Thyroid gland (tissue), 4 donors: Measurements from ENCODE around the gene HGD. TPM values are rescaled to one million over a fixed set of nuclear protein-coding genes. Genes with fewer than 3 reads are reported as not detected.

Source experiments
- DNase-seq, 2 donors: peaks; one replicate each; pipeline ENCODE4 v3.0.0-alpha.2; 2019
- H3K27ac ChIP-seq, 3 donors: fragments of 200-600 bp; sonication (generic); 1 replicate in 2 of 3; 2 replicates in 1 of 3; pipeline ENCODE4 v1.5.1; 2016 to 2019; ENCODE audit warnings: mild to moderate bottlenecking in 1 of 3, moderate library complexity in 1 of 3
- H3K27me3 ChIP-seq: fragments of 200-600 bp; sonication (generic); one replicate; pipeline ENCODE4 v1.5.1; 2019
- H3K36me3 ChIP-seq, 2 donors: fragments of 200-600 bp; sonication (generic); one replicate each; pipeline ENCODE4 v1.5.1; 2016 to 2019
- H3K4me1 ChIP-seq, 2 donors: fragments of 200-600 bp; sonication (generic); one replicate each; pipeline ENCODE4 v1.5.1; 2017 to 2019
- H3K4me3 ChIP-seq, 3 donors: fragments of 200-600 bp; sonication (generic); replicated peaks in 1 of 3; 1 replicate in 2 of 3; 2 replicates in 1 of 3; pipeline ENCODE4 v1.5.1; 2016; ENCODE audit warnings: mild to moderate bottlenecking in 1 of 3
- H3K9me3 ChIP-seq: fragments of 200-600 bp; sonication (generic); one replicate; pipeline ENCODE4 v1.5.1; 2017
- CTCF ChIP-seq, 6 experiments: fragments of 200-600 bp in 3 of 6; fragments of 450-650 bp in 3 of 6; sonication (generic) in 3 of 6; IDR thresholded peaks; one replicate each; pipeline ENCODE4 v1.5.1; 2016 to 2019; ENCODE audit warnings: antibody characterized with exemption in 6 of 6, mild to moderate bottlenecking in 2 of 6, inconsistent platforms in 1 of 6, moderate library complexity in 1 of 6
- POLR2A ChIP-seq, 2 donors: fragments of 450-650 bp; IDR thresholded peaks; one replicate each; pipeline ENCODE4 v1.6.1; 2017; ENCODE audit warnings: antibody characterized with exemption in 2 of 2, mild to moderate bottlenecking in 2 of 2, moderate library complexity in 1 of 2
- WGBS, 2 donors: methylation state at CpG; one replicate each; pipeline ENCODE4 v1.1.5; 2017; 5-methylcytosine and 5-hydroxymethylcytosine counted together
- intact Hi-C: fragments of 100-400 bp; cut with DNase I; formaldehyde crosslinking; loops from one replicate; pipeline ENCODE4 v1.15.1; 2023
- total RNA-seq, 4 donors: library from RNA; depleted of rRNA; stranded (reverse); fragments of >200 nt; gene quantifications; one replicate each; pipeline ENCODE4 v1.2.3, GENCODE V29; 2016

HGD gene
- total RNA-seq, 4 donors from 2014 or later: 36.8 to 136 (median 74.7) TPM

GRCh38 chr3:120615847-120616609 lies 66.0 kb downstream of the HGD start:
- intact Hi-C loops: no loop called here
- DNase-seq: no peak
- no peaks in the 10 kb centered on the region for H3K9me3 ChIP-seq
- H3K36me3 ChIP-seq: no peaks in the 10 kb centered on the region
- H3K27ac ChIP-seq: no peak overlapping the region
- no peak overlapping the region for H3K4me3 ChIP-seq
- 81 to 86% methylated on average over 13 of the region's 13 CpGs for WGBS, 2 donors
- no peaks in the 10 kb centered on the region for H3K4me1 ChIP-seq
- no peaks in the 10 kb centered on the region for H3K27me3 ChIP-seq
- no peak for TF ChIP-seq CTCF (IDR thresholded peaks at IDR 0.05)
- no peak for TF ChIP-seq POLR2A (IDR thresholded peaks at IDR 0.05)

GRCh38 chr3:120614765-120615164 lies 67.3 kb downstream of the HGD start:
- Histone ChIP-seq H3K27ac (no peak overlapping the region), H3K27me3 (no peaks in the 10 kb centered on the region), H3K9me3 (no peaks in the 10 kb centered on the region), H3K4me1 (no peaks in the 10 kb centered on the region), H3K4me3 (no peak overlapping the region), H3K36me3 (no peaks in the 10 kb centered on the region)
- no peak for DNase-seq
- no peak for TF ChIP-seq POLR2A (IDR thresholded peaks at IDR 0.05)
- no peak for TF ChIP-seq CTCF (IDR thresholded peaks at IDR 0.05)
- whole genome bisulfite sequencing, 2 donors: 74 to 82% methylated on average over 8 of the region's 8 CpGs
- intact Hi-C loops: no loop called here

GRCh38 chr3:120608506-120608905 lies 73.5 kb downstream of the HGD start:
- TF ChIP-seq POLR2A (IDR thresholded peaks at IDR 0.05) (no peak), CTCF (IDR thresholded peaks at IDR 0.05) (no peak)
- DNase-seq: no peak
- no peaks in the 10 kb centered on the region for H3K36me3 ChIP-seq
- no peaks in the 10 kb centered on the region for H3K27me3 ChIP-seq
- no peaks in the 10 kb centered on the region for H3K9me3 ChIP-seq
- H3K27ac ChIP-seq: no peak overlapping the region
- H3K4me1 ChIP-seq: no peaks in the 10 kb centered on the region
- intact Hi-C loops: no loop called here
- H3K4me3 ChIP-seq: no peak overlapping the region
- 85% methylated on average over 4 of the region's 4 CpGs for WGBS, 2 donors

GRCh38 chr3:120604784-120605183 lies 77.3 kb downstream of the HGD start:
- intact Hi-C loops: no loop called here
- H3K27ac ChIP-seq: no peak overlapping the region
- H3K4me3 ChIP-seq: no peak overlapping the region
- no peaks in the 10 kb centered on the region for H3K9me3 ChIP-seq
- peaks cover 4% of the 10 kb centered on the region in 2 donors for H3K4me1 ChIP-seq
- TF ChIP-seq CTCF (IDR thresholded peaks at IDR 0.05): no peak
- TF ChIP-seq POLR2A (IDR thresholded peaks at IDR 0.05): no peak
- no peaks in the 10 kb centered on the region for H3K27me3 ChIP-seq
- no peak for DNase-seq
- H3K36me3 ChIP-seq: peaks cover 17% of the 10 kb centered on the region in 2 donors

GRCh38 chr3:120604382-120604781 lies 77.7 kb downstream of the HGD start:
- Histone ChIP-seq H3K4me1 (peaks cover 4 to 8% of the 10 kb centered on the region in 2 donors), H3K27me3 (no peaks in the 10 kb centered on the region), H3K9me3 (no peaks in the 10 kb centered on the region), H3K27ac (no peak overlapping the region), H3K4me3 (no peak overlapping the region), H3K36me3 (peaks cover 17% of the 10 kb centered on the region in 2 donors)
- no peak for TF ChIP-seq CTCF (IDR thresholded peaks at IDR 0.05)
- TF ChIP-seq POLR2A (IDR thresholded peaks at IDR 0.05): no peak
- intact Hi-C loops: no loop called here
- DNase-seq: no peak
